ENCODE measurements around the gene ZNF398. TPM values are rescaled to one million over a fixed set of nuclear protein-coding genes. Genes with fewer than 3 reads are reported as not detected.

The ZNF398 gene
- total and polyA plus RNA-seq, 2 of the 13 experiments (the other 11 are each of a cell fraction or from before 2014, with no cell fraction given): 3.0 to 8.9 TPM

DNA sequence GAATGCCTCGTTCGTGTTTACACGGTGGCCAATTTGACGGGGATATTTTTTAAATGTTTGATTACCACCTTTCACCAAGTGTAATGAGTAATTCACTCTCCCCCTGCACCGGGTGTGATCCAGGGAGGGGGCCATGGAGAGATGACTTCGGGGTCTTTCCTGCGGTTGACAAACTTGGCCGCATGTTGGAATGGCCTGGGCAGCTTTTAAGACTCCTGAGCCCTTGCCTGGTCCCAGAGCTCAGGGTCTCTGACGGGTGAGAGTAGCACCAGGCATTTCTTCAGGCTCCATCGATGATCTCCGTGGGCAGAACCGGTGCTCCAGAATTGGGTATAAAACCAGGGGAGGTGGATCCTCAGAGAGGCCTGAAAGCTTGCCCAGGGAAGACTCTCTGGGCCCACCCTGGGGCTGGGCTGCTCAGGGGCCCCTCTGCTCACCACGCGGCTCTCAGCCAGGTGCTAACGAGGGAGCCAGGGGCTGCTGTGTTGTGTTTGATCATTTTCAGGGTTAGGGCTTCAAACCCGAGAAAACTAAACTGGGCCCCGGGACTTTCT, 49.0 kb downstream of the ZNF398 start (continued):
- TF ChIP-seq ZC3H13 (CRISPR knock-in tag; IDR thresholded peaks at IDR 0.05) (no peak), PCBP1 (IDR thresholded peaks at IDR 0.05; ENCODE audit: borderline replicate concordance, low read depth, low read length) (no peak), TAF1 (CRISPR knock-in tag; IDR thresholded peaks at IDR 0.05) (peak; percentile 37; the same call in 1 of the 2 replicates), ZNF766 (CRISPR knock-in tag; IDR thresholded peaks at IDR 0.05; ENCODE audit: borderline replicate concordance) (no peak), PHF5A (CRISPR knock-in tag; IDR thresholded peaks at IDR 0.05; ENCODE audit: low read depth, unreplicated experiment) (no peak), BRD4 (CRISPR knock-in tag; IDR thresholded peaks at IDR 0.05) (no peak), ZNF556 (CRISPR knock-in tag; IDR thresholded peaks at IDR 0.05; ENCODE audit: borderline replicate concordance) (0 out of 2 replicates have a peak, but pooled peaks have one; percentile 15), CAMTA2 (CRISPR knock-in tag; IDR thresholded peaks at IDR 0.05; ENCODE audit: borderline replicate concordance) (no peak), NFE2L2 (IDR thresholded peaks at IDR 0.05; ENCODE audit: low read length) (no peak), ZNF256 (CRISPR knock-in tag; conservative IDR thresholded peaks at IDR 0.05) (0 out of 2 replicates have a peak, but pooled peaks have one; percentile 34), ZNF44 (CRISPR knock-in tag; IDR thresholded peaks at IDR 0.05) (no peak), ZFP36L2 (CRISPR knock-in tag; IDR thresholded peaks at IDR 0.05) (no peak), KLF12 (CRISPR knock-in tag; IDR thresholded peaks at IDR 0.05; ENCODE audit: borderline replicate concordance) (no peak), ZNF788 (CRISPR knock-in tag; IDR thresholded peaks at IDR 0.05; ENCODE audit: borderline replicate concordance) (0 out of 2 replicates have a peak, but pooled peaks have one; percentile 33), ZNF737 (CRISPR knock-in tag; IDR thresholded peaks at IDR 0.05; ENCODE audit: borderline replicate concordance) (no peak), ZNF230 (CRISPR knock-in tag; IDR thresholded peaks at IDR 0.05) (no peak), ZSCAN31 (CRISPR knock-in tag; IDR thresholded peaks at IDR 0.05; ENCODE audit: low read depth) (peak; percentile 34; the same call in 1 of the 2 replicates)
- TF ChIP-seq, protein P1, sequence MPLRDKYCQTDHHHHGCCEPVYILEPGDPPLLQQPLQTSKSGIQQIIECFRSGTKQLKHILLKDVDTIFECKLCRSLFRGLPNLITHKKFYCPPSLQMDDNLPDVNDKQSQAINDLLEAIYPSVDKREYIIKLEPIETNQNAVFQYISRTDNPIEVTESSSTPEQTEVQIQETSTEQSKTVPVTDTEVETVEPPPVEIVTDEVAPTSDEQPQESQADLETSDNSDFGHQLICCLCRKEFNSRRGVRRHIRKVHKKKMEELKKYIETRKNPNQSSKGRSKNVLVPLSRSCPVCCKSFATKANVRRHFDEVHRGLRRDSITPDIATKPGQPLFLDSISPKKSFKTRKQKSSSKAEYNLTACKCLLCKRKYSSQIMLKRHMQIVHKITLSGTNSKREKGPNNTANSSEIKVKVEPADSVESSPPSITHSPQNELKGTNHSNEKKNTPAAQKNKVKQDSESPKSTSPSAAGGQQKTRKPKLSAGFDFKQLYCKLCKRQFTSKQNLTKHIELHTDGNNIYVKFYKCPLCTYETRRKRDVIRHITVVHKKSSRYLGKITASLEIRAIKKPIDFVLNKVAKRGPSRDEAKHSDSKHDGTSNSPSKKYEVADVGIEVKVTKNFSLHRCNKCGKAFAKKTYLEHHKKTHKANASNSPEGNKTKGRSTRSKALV (CRISPR knock-in tag; IDR thresholded peaks at IDR 0.05): no peak
- TF ChIP-seq, protein P2, sequence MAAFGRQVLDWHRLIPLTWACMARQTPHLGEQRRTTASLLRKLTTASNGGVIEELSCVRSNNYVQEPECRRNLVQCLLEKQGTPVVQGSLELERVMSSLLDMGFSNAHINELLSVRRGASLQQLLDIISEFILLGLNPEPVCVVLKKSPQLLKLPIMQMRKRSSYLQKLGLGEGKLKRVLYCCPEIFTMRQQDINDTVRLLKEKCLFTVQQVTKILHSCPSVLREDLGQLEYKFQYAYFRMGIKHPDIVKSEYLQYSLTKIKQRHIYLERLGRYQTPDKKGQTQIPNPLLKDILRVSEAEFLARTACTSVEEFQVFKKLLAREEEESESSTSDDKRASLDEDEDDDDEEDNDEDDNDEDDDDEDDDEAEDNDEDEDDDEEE (CRISPR knock-in tag; IDR thresholded peaks at IDR 0.05): no peak
